Non-pigmented ciliary epithelial cell (primary cell): ENCODE measurements around the gene G0S2.

ENCODE experiments used
- DNase-seq: peaks from one replicate; pipeline ENCODE4 v3.0.0-alpha.2; 2010; ENCODE audit warnings: low read depth

G0S2 gene

DNA sequence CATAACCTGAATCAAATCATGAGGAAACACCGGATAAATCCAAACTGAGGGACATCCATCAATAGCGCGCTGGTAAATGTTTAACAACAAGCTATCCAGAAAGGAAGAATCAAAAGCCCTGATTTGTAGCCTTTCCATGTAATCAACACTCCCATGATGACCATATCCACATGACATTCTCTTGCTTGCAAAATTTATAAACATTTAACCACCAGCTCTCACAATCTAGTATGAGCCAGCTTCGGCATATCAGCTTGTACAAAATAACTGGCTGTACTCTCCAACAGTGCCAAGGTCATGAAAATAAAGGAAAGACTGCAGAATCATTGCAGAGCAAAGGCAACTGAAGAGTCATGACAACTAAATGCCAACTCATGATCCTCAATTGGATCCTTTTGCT, 45.1 kb downstream of the G0S2 start:
- no peak for DNase-seq

DNA sequence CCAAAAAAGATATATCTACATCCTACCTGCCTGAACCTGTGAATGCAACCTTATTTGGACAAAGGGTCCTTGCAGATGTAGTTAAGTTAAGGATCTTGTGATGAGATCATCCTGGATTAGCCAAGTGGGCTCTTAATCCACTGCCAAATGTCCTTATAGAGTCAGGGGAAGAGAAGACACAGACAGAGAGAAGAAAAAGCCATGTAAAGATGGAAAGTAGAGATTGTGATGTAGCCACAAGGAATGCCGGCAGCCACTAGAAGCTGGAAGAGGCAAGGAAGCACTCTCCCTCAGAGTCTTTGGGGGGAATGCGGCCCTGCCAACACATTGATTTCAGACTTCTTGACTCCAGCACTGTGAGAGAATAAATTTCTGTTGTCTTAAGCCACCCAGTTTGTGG, 45.6 kb downstream of the G0S2 start:
- no peak for DNase-seq

GRCh38 chr1:209721323-209721722, 46.1 kb downstream of the G0S2 start:
- DNase-seq = no peak

GRCh38 chr1:209723265-209723664, 48.1 kb downstream of the G0S2 start:
- no peak for DNase-seq

GRCh38 chr1:209723756-209724693, 48.8 kb downstream of the G0S2 start:
- DNase-seq = no peak
